Erythroblast (primary cell): Measurements from ENCODE around the gene PITRM1.

Source experiments
- GATA1 ChIP-seq: IDR thresholded peaks from 2 replicates; pipeline ENCODE4 v1.6.1; 2011; ENCODE audit warnings: low read depth, mild to moderate bottlenecking, control low read depth, low read length, moderate library complexity
- POLR2A ChIP-seq: IDR thresholded peaks from 2 replicates; pipeline ENCODE4 v1.6.1; 2011; ENCODE audit warnings: mild to moderate bottlenecking, low read length

DNA sequence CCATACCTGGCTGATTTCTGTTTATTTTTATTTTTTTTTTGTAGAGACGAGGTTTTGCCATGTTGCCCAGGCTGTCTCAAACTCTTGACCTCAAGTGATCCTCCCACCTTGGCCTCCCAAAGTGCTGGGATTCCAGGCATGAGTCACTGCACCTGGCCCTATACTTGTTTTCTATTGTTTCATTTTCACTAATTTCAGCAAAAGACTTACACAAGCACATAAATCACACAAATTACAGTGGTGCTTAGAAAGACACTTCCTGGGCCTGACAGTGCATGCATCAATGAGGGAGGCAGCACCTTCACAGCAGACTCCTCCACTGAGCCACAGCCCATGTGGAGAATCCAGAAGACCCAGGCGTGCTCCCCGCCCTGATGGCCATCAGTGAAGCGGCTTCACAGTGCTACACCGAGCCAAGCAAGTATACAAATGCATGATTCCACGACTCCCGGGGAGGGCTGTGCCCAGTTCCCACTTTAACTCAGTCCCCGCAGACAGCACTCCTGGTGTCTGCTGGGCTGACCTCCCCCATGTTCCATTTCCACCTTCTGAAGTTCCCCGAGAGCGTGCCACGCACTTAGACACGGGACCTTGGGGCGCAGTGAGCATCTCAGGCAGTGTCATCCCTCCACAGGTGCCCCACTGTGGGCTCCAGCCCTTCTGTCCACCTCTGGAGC is 20.6 kb downstream of the PITRM1 start:
- TF ChIP-seq POLR2A (no peak), GATA1 (no peak)
